ENCODE measurements around the gene SMYD3.

The SMYD3 gene

DNA sequence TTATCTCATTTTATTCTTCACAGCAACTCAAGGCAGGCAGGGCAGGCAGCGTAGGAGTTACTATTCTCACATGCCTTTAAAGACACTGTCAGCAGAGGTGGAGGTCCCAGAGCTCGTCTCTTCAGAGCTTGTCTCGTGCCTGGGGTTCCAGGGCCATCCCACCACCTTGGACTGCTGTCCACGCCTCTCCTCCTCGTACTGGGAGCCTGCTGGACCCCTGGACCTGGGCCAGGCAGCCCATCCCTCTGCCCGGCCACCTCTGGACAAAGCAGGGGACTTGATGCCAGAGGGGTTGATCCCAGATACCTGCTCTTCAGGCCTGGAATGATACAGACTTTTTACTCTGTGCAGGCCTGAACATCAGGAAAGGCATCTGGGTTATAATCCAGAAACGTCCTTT lies 805.4 kb downstream of the SMYD3 start:
- Histone ChIP-seq H3K4me3 (no peak overlapping the region), H3K27ac (no peak overlapping the region)
- TF ChIP-seq CTCF (IDR thresholded peaks at IDR 0.05) = no peak
- DNase-seq (ENCODE audit: low spot score) = no peak

GRCh38 chr1:245700631-245701030 lies 806.4 kb downstream of the SMYD3 start:
- TF ChIP-seq CTCF (IDR thresholded peaks at IDR 0.05) = no peak
- DNase-seq (ENCODE audit: low spot score) = no peak
- Histone ChIP-seq H3K4me3 (no peak overlapping the region), H3K27ac (no peak overlapping the region)

Data from coronary artery (tissue), 2 donors.